Rectal smooth muscle tissue (tissue), 1 donor: ENCODE data around the gene SBNO1.
"Not testable (repeated sequence)": the region's sequence is repeated elsewhere in the genome, so short reads cannot be mapped to it uniquely, and the experiment has no call there.

Experiments
- H3K27ac ChIP-seq: one replicate; pipeline ENCODE4 v1.7.0; 2013; ENCODE audit warnings: low read depth, low read length, inconsistent platforms
- H3K27me3 ChIP-seq: one replicate; pipeline ENCODE4 v1.7.0; 2013; ENCODE audit warnings: low read length; ENCODE audit not compliant: control insufficient read depth, insufficient read depth
- H3K36me3 ChIP-seq: one replicate; pipeline ENCODE4 v1.7.0; 2013; ENCODE audit warnings: low read length; ENCODE audit not compliant: control insufficient read depth, insufficient read depth
- H3K4me1 ChIP-seq: one replicate; pipeline ENCODE4 v1.7.0; 2013; ENCODE audit warnings: low read length; ENCODE audit not compliant: control insufficient read depth, insufficient read depth
- H3K4me3 ChIP-seq: one replicate; pipeline ENCODE4 v1.7.0; 2013; ENCODE audit warnings: low read length
- H3K9ac ChIP-seq: one replicate; pipeline ENCODE4 v1.7.0; 2013; ENCODE audit warnings: low read length

SBNO1 gene

DNA sequence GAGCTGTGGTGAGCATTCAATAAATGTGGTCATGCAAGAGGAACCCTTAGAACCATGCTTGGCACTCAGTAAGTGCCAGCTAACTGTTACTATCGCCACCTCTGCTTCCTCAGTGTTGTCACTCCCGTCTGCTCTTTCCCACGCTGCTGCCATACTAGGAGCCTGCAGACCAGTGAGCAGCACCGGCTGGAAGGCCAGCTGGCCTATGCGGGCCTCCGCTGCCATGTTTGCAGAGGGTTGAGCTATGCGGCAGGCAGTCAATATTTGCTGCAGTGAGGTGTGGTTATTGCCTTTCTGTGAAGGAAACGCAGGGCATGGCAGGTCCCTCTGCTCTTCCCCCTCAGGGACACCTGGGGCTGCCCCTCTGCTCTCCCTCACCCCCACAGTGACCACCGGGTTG, 32.3 kb upstream of the SBNO1 start:
- peaks cover 29% of the 10 kb centered on the region for H3K36me3 ChIP-seq
- H3K27me3 ChIP-seq: no peaks in the 10 kb centered on the region
- H3K4me1 ChIP-seq: peaks cover 5% of the 10 kb centered on the region
- H3K4me3 ChIP-seq: no peak overlapping the region
- H3K9ac ChIP-seq: no peak overlapping the region
- peak overlapping the region; percentile 44 for H3K27ac ChIP-seq

DNA sequence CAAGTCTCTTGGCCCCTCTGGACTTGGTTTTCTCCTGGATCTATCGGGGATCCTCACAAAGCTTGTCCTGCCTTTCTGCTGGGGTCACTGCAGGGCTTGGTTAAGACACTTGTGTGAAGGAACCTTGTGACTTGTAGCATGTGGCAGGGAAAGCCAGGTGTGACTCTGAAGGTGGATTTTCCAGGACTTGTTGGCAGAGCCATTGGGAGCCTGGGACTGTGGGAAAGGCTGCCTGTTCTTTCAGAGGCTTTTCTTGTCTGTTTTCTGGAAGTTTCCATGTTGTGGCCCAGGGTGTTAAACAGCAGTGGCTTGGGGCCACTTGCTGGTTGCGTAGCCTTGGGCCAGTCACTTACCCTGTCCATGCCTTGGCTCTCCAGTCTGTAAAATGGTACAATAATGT, 31.9 kb upstream of the SBNO1 start:
- Histone ChIP-seq H3K27me3 (no peaks in the 10 kb centered on the region), H3K27ac (no peak overlapping the region), H3K4me1 (peaks cover 5% of the 10 kb centered on the region), H3K4me3 (no peak overlapping the region), H3K9ac (no peak overlapping the region), H3K36me3 (peaks cover 33% of the 10 kb centered on the region)

DNA sequence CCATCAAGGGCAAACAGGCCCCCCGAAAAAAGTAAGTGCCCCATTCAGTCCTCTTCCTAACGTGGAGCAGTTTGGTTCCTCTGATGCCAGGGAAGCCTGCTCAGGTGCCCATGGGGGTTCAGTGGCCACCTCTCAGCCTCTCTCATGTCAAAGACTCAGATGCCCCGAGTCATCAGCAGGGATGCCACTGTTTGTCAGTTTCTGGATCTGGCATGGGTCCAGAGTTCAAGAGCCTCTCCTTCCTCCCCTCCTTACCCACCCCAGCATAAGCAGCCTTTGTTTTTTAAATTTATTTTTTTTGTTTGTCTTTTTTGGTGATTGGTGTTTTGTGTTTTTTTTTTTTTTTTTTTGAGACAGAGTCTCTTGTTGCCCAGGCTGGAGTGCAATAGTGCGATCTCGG, 30.6 kb upstream of the SBNO1 start:
- H3K27ac ChIP-seq: no peak overlapping the region
- no peak overlapping the region for H3K4me3 ChIP-seq
- no peaks in the 10 kb centered on the region for H3K27me3 ChIP-seq
- peaks cover 11% of the 10 kb centered on the region for H3K4me1 ChIP-seq
- no peak overlapping the region for H3K9ac ChIP-seq
- H3K36me3 ChIP-seq: peaks cover 39% of the 10 kb centered on the region

DNA sequence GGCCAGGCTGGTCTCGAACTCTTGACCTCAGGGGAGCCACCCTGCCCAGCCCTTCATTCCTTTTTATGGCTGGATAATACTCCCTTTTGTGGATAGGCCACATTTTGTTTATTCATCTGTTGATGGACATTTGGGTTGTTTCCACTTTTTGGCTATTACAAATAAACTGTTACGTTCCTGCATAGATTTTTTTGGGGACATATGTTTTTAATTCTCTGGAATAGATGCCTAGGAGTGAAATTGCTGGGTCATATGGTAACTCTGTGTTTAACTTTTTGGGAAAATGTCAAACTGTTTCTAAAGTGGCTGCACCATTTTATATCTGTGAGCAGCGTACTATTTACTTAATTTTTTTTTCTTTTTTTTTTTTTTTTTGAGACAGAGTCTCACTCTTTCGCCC, 29.1 kb upstream of the SBNO1 start:
- H3K27ac ChIP-seq: no peak overlapping the region
- H3K9ac ChIP-seq: no peak overlapping the region

DNA sequence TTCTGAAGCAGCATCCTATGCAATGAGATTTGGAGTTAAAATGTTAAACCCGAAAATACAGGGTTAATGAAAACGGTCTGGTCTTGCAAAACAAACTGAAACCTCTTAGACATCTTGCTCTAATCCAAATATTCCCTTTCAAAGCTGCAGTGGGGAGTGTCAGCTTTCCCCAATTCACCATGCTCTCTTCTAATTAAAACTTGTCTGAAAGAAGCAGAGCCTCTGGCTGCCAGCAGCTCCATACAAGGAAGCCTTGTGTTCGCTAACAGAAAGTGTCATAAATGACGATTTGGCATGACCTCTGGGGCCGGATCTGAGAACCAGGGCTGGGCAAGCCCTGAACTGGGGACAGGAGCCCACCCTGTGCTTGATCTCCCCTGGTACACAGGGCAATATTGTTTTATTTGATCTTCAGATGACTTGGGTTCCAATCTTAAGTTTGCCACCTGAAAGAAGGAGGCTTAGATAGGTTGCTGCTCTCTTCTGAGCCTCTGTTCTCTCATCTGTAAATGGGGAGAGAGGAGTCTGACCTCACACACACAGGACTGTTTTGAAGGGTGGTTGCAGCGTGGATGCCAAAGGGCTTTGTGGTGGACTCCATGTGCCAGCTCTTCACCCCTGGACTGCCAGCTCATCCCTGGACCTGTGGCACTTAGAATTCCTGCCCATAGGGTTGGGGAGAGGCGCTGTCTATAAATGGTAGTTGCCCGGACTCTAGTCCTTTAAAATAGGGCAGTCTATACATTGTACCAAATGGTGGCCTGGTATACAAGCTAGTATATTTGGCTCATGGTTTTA, 27.1 kb upstream of the SBNO1 start:
- H3K36me3 ChIP-seq: peaks cover 31% of the 10 kb centered on the region
- H3K9ac ChIP-seq: no peak overlapping the region
- H3K27me3 ChIP-seq: no peaks in the 10 kb centered on the region
- H3K4me1 ChIP-seq: peaks cover 19% of the 10 kb centered on the region
- no peak overlapping the region for H3K4me3 ChIP-seq
- H3K27ac ChIP-seq: no peak overlapping the region

More for the DNA sequence above, 29.1 kb upstream of the SBNO1 start:
- H3K36me3 ChIP-seq: peaks cover 35% of the 10 kb centered on the region
- H3K27me3 ChIP-seq: no peaks in the 10 kb centered on the region
- H3K4me3 ChIP-seq: no peak overlapping the region
- peaks cover 16% of the 10 kb centered on the region for H3K4me1 ChIP-seq

DNA sequence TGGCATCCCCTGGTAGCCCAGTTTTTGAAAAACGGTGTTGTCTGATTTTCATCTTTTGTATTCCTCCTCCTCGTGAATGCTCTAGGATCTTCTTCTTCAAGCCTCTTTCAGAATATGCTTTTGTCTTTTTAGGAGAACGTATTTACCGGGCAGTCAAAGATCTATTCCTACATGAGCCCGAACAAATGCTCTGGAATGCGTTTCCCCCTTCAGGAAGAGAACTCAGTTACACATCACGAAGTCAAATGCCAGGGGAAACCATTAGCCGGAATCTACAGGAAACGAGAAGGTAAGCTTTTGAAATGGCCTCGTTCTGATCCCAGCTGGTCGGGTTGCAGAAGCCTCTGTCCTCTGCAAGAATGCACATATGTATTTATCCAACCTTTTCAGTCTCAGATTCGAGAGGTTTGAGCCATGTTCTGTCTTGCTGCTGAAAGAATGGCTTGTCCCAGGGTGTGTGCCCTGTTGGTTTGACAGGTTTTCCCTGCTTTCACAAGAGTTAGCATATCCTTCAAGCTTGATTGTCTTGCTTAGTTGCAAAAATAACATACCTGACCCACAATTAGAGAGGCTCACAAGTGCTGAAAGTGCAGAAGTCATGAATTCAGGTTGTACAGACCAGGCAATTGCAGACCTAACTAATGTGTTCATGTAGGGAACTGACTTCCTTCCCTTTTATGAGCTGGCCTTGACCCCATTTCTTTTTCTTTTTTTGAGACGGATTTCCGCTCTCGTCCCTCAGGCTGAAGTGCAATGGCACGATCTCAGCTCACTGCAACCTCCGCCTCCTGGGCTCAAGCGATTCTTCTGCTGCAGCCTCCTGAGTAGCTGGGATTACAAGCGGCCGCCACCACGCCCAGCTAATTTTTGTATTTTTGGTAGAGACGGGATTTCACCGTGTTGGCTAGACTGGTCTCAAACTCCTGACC, 26.1 kb upstream of the SBNO1 start:
- H3K27ac ChIP-seq: no peak overlapping the region
- H3K9ac ChIP-seq: peak overlapping the region; percentile 49
- H3K36me3 ChIP-seq: peaks cover 21% of the 10 kb centered on the region
- H3K4me3 ChIP-seq: peak overlapping the region; percentile 76
- peaks cover 19% of the 10 kb centered on the region for H3K4me1 ChIP-seq
- no peaks in the 10 kb centered on the region for H3K27me3 ChIP-seq

DNA sequence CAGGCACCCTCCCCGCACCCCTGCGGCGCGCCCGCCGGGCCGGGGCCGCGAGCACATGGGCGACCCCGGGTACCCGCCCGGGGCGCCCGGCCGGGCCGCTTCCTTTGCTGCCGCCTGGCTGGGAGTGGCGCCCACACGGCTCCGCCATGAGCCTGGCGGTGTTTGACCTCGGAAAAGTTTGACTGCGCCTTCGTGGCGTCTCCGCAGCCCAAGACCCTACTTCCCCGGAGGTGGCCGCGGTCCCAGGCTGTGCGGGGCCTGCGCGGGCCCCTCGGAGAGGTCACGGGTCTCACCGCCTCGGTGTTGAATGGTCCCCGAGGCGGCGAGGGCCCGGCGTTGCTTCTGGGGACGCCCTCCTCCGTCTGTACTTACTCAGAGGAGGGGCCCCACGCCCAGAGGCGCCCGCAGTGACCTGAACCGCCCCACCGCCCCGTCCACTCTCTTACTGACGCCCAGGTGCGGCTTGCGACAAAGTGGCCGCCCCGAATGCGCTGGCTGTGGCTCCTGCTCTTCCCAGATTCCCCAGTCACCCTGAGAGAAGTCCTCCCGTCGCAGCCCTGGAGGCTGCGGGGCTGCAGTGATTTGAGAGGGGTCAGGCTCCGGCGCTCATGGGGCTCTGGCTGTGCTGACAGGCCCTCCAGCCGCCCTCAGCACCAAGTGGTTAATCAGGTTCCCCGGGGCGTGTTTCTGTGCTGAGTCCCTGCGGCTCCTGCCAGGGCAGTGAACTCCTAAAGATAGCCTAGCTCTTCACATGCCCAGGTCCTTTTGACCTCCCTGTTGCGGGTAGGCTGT, 25.1 kb upstream of the SBNO1 start:
- H3K9ac ChIP-seq: peak overlapping the region; percentile 62
- H3K36me3 ChIP-seq: peaks cover 15% of the 10 kb centered on the region
- peak overlapping the region; percentile 55 for H3K27ac ChIP-seq
- no peaks in the 10 kb centered on the region for H3K27me3 ChIP-seq
- H3K4me1 ChIP-seq: peaks cover 19% of the 10 kb centered on the region
- peak overlapping the region; percentile 76 for H3K4me3 ChIP-seq

DNA sequence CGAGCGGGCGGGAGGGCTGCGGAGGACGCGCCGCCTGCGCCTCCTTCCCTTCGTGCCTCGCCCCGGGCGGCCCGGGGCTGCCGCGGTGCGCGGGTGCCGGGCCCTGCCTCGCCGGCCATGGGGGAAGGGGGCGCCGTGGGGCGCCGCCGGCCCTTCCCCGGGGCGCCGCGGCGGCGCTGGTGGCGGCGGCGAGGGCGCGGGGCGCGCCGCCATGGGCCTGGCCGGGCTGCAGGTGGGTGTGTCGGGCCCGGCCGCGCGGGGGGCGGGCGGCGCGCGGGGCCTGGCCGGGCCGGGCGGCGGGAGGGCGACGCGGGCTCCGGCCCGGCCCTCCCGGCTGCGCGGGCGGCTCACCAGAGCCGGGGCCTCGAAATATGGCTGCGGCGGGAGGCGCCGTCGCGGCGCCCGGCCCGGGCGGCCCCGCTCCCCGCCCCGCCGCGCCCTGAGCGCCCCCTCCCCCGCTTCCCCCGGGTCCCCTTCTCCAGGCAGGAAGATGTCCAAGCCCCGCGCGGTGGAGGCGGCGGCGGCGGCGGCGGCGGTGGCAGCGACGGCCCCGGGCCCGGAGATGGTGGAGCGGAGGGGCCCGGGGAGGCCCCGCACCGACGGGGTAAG, 24.4 kb upstream of the SBNO1 start:
- H3K9ac ChIP-seq: peak overlapping the region; percentile 62
- H3K4me3 ChIP-seq: peak overlapping the region; percentile 76
- H3K4me1 ChIP-seq: peaks cover 19% of the 10 kb centered on the region
- no peaks in the 10 kb centered on the region for H3K27me3 ChIP-seq
- H3K36me3 ChIP-seq: peaks cover 11% of the 10 kb centered on the region
- H3K27ac ChIP-seq: no peak overlapping the region

DNA sequence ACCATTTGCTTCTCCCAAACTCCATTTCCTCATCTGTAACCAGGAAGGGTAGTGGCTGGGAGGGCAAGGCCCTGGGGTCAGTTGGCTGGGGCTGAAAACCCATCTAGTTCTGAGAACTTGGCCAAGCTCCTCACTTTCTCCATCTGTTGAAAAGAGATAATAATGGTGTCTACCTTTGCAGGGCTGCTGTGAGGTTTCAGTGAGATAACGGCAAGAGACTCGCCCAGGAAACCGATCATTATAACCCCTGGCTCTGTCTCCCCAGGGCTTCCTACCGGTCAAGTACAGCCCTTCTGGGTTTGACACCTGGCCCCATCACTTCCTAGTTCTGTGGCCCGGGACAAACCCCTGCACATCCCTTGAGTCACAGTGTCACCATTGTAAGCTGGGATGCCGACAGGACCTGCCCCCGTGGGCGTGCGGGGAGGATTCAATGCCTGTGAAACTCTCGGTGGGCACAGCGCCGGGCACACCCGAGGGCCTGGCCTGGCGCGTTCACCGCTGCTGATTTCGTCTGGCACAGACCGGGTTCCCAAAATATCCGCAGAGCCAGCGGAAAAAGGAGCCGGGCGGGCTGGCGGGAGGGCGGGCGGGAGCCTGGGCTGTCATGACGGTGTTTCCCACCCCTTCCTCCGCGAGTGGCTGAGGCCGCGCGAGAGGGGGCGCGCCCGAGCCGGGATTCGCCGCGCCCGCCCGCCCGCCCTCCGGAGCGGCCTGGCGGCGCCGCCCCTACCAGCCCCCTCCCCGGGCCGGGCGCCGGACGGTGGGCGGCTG, 23.7 kb upstream of the SBNO1 start:
- H3K4me3 ChIP-seq: peak overlapping the region; percentile 69
- peaks cover 11% of the 10 kb centered on the region for H3K36me3 ChIP-seq
- H3K27ac ChIP-seq: peak overlapping the region; percentile 83
- H3K9ac ChIP-seq: peak overlapping the region; percentile 8
- H3K4me1 ChIP-seq: peaks cover 19% of the 10 kb centered on the region
- no peaks in the 10 kb centered on the region for H3K27me3 ChIP-seq

DNA sequence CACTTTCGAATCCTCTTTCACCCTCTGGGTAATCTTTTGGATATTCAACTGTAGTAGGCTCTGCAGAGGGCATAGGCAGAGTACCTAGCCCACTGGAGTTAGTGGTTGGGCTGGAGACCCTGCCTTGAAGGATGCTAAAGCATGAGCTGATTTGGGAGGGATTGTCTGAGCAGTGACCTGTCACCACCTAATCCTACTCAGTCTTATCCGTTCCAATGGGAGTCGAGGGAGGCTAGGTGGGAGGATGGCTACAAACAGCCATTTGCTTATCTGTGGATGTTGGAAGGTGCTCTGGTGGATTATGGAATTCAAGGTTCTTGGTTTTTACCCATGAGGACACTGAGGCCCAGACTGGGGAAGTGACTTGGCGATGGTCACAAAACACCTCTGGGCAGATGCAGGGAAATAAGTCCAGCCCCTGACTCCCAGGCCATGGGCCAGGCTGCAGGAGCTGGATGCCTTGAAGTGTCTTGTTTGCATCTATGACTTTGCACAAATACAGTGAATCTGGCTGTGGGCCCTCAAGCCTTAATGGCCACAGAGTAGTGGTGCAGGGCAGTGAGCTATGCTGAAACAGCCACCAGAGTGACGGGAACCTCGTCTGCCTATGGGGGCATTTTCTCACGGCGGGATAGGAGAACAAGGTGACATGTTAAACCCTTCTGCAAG, 23.0 kb upstream of the SBNO1 start:
- no peaks in the 10 kb centered on the region for H3K27me3 ChIP-seq
- H3K4me3 ChIP-seq: peak overlapping the region; percentile 69
- peak overlapping the region; percentile 8 for H3K9ac ChIP-seq
- peaks cover 19% of the 10 kb centered on the region for H3K4me1 ChIP-seq
- H3K27ac ChIP-seq: peak overlapping the region; percentile 83
- H3K36me3 ChIP-seq: peaks cover 11% of the 10 kb centered on the region

DNA sequence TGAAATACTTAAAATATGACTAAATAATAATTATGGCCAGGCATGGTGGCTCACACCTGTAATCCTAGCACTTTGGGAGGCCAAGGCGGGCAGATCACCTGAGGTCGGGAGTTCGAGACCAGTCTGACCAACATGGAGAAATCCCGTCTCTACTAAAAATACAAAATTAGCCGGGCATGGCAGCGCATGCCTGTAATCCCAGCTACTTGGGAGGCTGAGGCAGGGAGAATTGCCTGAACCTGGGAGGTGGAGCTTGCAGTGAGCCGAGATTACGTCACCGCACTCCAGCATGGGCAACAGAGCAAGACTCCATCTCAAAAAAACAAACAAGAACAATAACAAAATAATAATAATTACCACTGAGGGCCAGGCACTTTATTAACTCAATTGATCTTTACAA, 20.9 kb upstream of the SBNO1 start:
- H3K27me3 ChIP-seq, H3K36me3 ChIP-seq, H3K9ac ChIP-seq, H3K4me3 ChIP-seq, H3K27ac ChIP-seq: not testable (repeated sequence)
- H3K4me1 ChIP-seq: peaks cover 15% of the 10 kb centered on the region
